Transverse colon (tissue), 4 donors: ENCODE measurements around the gene CDO1. TPM values are rescaled to one million over a fixed set of nuclear protein-coding genes. Genes with fewer than 3 reads are reported as not detected.

Source experiments
- DNase-seq: peaks from one replicate; pipeline ENCODE4 v3.0.0-alpha.2; 2019
- H3K27ac ChIP-seq, 4 donors: fragments of 200-600 bp; sonication (generic); 2 replicates each; pipeline ENCODE4 v1.5.1; 2016 to 2018; ENCODE audit warnings: inconsistent platforms in 4 of 4
- H3K27me3 ChIP-seq: fragments of 200-600 bp; sonication (generic); 2 replicates; pipeline ENCODE4 v1.5.1; 2017; ENCODE audit warnings: inconsistent platforms
- H3K36me3 ChIP-seq, 4 donors: fragments of 200-600 bp; sonication (generic); 2 replicates each; pipeline ENCODE4 v1.5.1; 2017 to 2019; ENCODE audit warnings: inconsistent platforms in 4 of 4
- H3K4me1 ChIP-seq, 4 donors: fragments of 200-600 bp; sonication (generic); 2 replicates each; pipeline ENCODE4 v1.5.1; 2017 to 2020; ENCODE audit warnings: inconsistent platforms in 4 of 4
- H3K4me3 ChIP-seq, 4 donors: fragments of 200-600 bp; sonication (generic); 1 replicate in 1 of 4; 2 replicates in 3 of 4; pipeline versions ENCODE4 v1.5.1 to v1.6.1; 2017 to 2019; ENCODE audit warnings: inconsistent platforms in 4 of 4
- H3K9me3 ChIP-seq, 2 donors: fragments of 200-600 bp; sonication (generic); 2 replicates each; pipeline ENCODE4 v1.5.1; 2017 to 2019; ENCODE audit warnings: inconsistent platforms in 2 of 2
- EP300 ChIP-seq: sonication (generic); formaldehyde crosslinking; IDR thresholded peaks from one replicate; pipeline ENCODE4 v1.6.1; 2017; ENCODE audit warnings: antibody characterized with exemption, low read depth
- POLR2A ChIP-seq: fragments of 450-650 bp; IDR thresholded peaks from one replicate; pipeline ENCODE4 v1.6.1; 2016; ENCODE audit warnings: antibody characterized with exemption, mild to moderate bottlenecking, moderate library complexity
- POLR2AphosphoS5 ChIP-seq, 3 donors: sonication (generic); formaldehyde crosslinking; IDR thresholded peaks; one replicate each; pipeline ENCODE4 v1.6.1; 2016; ENCODE audit warnings: antibody characterized with exemption in 3 of 3
- WGBS, 2 donors: methylation state at CpG; one replicate each; pipeline ENCODE4 v1.1.5; 2018; ENCODE audit warnings: low coverage in 1 of 2; 5-methylcytosine and 5-hydroxymethylcytosine counted together
- in situ Hi-C, 4 donors: fragments of 200-750 bp; cut with MboI; loops; one replicate each; pipeline versions ENCODE4 v1.15.0 to v1.15.1; 2017; ENCODE audit warnings: low sequenced_read_pairs in 3 of 4, low pct_ligation_motif_present in 1 of 4, low pct_unique_long_range_greater_than_20kb in 1 of 4
- intact Hi-C: fragments of 100-400 bp; cut with DNase I; formaldehyde crosslinking; loops from one replicate; pipeline ENCODE4 v1.15.1; 2023; ENCODE audit warnings: low total_unique reads
- total RNA-seq, 4 donors: library from RNA; depleted of rRNA; stranded (reverse); fragments of >200 nt; gene quantifications; one replicate each; pipeline ENCODE4 v1.1.0, GENCODE V29; 2016
- TF ChIP-seq, protein P1 (sequence below), 5 experiments: fragments of 200-600 bp in 3 of 5; fragments of 450-650 bp in 2 of 5; sonication (generic) in 3 of 5; IDR thresholded peaks; 1 replicate in 2 of 5; 2 replicates in 3 of 5; pipeline ENCODE4 v1.5.1; 2016 to 2017; ENCODE audit warnings: antibody characterized with exemption in 5 of 5, inconsistent platforms in 3 of 5, mild to moderate bottlenecking in 2 of 5, moderate library complexity in 1 of 5

CDO1 gene
- total RNA-seq, 4 donors from 2014 or later, result 0.40 to 10.4 (median 4.4) TPM; not detected in 1

DNA sequence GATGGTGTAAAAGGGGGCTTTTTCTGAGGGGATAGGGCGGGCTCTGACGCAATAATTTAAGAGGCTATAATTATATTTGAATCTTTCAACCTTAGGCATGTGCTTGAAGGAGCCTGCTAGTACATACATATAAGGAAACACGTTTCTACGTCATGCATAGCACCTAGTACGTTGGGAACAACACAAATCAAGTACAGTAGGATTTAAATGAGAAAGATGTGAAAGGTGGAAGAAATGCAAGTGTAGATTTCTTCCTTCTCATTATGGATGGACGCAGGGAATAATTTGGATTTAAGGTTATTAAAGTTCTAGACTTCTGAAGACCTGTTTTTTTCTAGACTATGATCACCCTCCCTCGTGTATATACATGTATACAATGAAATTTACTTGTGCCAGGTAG lies 927 bp upstream of the CDO1 start:
- H3K36me3 ChIP-seq, result no peaks in the 10 kb centered on the region
- no peak overlapping the region for H3K4me3 ChIP-seq
- no peak overlapping the region for H3K27ac ChIP-seq
- intact Hi-C loops, result no loop called here
- H3K27me3 ChIP-seq, result peaks cover 77% of the 10 kb centered on the region
- DNase-seq, result no peak
- in situ Hi-C loops, result no loop called here
- TF ChIP-seq POLR2A, result no peak
- no peak for TF ChIP-seq EP300
- no peaks in the 10 kb centered on the region for H3K9me3 ChIP-seq
- WGBS, 2 donors, result 78 to 85% methylated on average over 7 of the region's 7 CpGs
- peaks cover 0 to 16% (median 7%) of the 10 kb centered on the region in 4 donors for H3K4me1 ChIP-seq

DNA sequence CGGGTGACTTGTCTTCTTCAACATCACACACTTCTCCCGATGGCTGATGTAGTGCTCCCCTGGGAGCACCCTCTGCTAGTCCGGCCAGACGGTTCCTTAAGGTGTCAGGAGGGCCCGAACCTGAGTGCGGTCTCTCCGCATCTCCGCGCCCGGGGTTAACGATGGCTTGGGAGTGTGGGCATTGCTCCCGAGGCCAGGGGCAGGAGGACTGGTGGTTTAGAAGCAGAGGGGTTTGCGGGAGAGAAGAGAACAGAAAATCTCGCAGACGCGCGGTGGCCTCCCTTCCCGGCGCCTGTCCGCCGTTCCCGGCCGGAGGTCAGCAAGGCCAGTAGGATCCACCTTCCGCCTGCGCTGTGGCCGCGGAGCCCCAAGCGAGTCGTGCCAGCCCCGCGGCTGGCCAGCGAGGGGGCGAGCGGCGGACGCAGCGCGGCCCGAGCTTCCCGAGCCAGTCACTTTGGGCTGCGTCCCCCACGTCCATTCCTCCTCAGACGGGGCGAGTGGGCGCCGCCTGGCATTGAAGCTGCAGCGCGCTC lies 700 bp downstream of the CDO1 start:
- H3K9me3 ChIP-seq, result no peaks in the 10 kb centered on the region
- H3K4me1 ChIP-seq, result peaks cover 0 to 16% (median 7%) of the 10 kb centered on the region in 4 donors
- DNase-seq, result no peak
- no peak for TF ChIP-seq EP300
- TF ChIP-seq POLR2A, result no peak
- no peak for TF ChIP-seq POLR2AphosphoS5 (IDR thresholded peaks at IDR 0.05)
- TF ChIP-seq, protein P1, sequence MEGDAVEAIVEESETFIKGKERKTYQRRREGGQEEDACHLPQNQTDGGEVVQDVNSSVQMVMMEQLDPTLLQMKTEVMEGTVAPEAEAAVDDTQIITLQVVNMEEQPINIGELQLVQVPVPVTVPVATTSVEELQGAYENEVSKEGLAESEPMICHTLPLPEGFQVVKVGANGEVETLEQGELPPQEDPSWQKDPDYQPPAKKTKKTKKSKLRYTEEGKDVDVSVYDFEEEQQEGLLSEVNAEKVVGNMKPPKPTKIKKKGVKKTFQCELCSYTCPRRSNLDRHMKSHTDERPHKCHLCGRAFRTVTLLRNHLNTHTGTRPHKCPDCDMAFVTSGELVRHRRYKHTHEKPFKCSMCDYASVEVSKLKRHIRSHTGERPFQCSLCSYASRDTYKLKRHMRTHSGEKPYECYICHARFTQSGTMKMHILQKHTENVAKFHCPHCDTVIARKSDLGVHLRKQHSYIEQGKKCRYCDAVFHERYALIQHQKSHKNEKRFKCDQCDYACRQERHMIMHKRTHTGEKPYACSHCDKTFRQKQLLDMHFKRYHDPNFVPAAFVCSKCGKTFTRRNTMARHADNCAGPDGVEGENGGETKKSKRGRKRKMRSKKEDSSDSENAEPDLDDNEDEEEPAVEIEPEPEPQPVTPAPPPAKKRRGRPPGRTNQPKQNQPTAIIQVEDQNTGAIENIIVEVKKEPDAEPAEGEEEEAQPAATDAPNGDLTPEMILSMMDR (IDR thresholded peaks at IDR 0.05), result no peak
- H3K36me3 ChIP-seq, result no peaks in the 10 kb centered on the region
- H3K27me3 ChIP-seq, result peaks cover 84% of the 10 kb centered on the region
- peak overlapping the region; percentile 16 to 41 (median 30) for H3K4me3 ChIP-seq
- H3K27ac ChIP-seq, result peak overlapping the region in 3 of 4 donors; percentile 51 to 60 (median 54)
- WGBS, 2 donors, result 6% methylated on average over 36 of the region's 48 CpGs; no CpG with 5 or more reads in 1 of the 2 donors
- intact Hi-C loops (no loop called here), in situ Hi-C loops (no loop called here)

DNA sequence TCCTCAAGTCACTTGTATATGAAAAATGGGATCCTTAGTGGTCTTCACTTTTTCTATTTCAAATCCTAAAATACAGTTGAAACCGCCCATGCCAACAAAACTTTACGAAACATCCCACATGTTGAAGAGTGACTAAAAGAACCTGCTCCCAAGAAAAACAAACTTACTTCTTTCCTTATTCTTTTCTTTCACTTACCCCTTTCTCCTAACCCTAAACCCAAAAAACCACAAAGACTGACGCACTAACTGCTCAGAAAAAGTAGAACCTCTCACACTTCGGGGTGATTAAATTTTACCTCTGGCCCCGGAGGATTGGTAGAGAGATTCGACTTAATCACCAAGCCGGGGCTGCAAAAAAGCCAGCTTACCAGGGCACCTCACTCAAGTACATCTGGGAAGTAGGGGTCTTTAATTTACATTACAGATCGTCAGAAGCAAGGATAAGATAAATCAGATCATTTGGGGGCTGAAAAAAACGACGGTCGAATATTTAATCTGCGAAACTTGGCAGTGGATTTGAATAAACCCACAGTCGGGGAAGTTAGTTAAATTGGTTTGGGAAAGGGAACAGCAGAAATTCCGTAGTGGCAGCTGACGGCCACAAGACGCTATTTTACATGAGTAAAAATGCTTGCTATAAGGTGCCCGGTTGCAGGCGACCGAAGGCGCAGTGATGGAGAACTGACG lies 1.3 kb downstream of the CDO1 start:
- no peaks in the 10 kb centered on the region for H3K9me3 ChIP-seq
- no peaks in the 10 kb centered on the region for H3K36me3 ChIP-seq
- 47 to 49% methylated on average over 12 to 21 of the region's 21 CpGs for WGBS, 2 donors
- H3K27ac ChIP-seq, result no peak overlapping the region
- TF ChIP-seq EP300 (no peak), POLR2AphosphoS5 (IDR thresholded peaks at IDR 0.05) (no peak), POLR2A (no peak)
- TF ChIP-seq, protein P1 (IDR thresholded peaks at IDR 0.05), result no peak
- DNase-seq, result no peak
- in situ Hi-C loops (no loop called here), intact Hi-C loops (no loop called here)
- H3K27me3 ChIP-seq, result peaks cover 85% of the 10 kb centered on the region
- H3K4me3 ChIP-seq, result peak overlapping the region in 3 of 4 donors; percentile 28 to 41 (median 31)
- peaks cover 0 to 16% (median 7%) of the 10 kb centered on the region in 4 donors for H3K4me1 ChIP-seq

DNA sequence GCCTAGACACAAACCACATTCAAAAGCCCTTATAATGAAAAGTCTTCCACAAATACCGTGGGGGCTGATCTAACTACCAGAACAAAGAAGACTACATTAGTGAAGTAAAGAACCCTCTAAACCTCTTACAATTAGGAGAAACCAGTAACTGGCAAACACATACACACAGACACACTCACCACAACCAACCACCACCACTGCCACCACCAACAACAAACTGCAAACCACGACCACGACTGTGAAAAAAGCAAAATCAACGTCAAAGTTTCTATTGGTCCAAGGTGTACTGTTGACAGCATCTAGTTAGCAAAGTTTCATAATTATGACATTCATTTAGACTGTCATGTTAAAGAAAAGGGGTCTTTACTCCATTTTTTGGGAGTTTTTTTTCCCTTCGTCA lies 2.7 kb downstream of the CDO1 start:
- H3K4me3 ChIP-seq, result no peak overlapping the region
- DNase-seq, result no peak
- peaks cover 0 to 16% (median 7%) of the 10 kb centered on the region in 4 donors for H3K4me1 ChIP-seq
- H3K27ac ChIP-seq, result no peak overlapping the region
- TF ChIP-seq, protein P1 (IDR thresholded peaks at IDR 0.05), result no peak
- TF ChIP-seq POLR2AphosphoS5 (IDR thresholded peaks at IDR 0.05), result no peak
- no peak for TF ChIP-seq POLR2A
- TF ChIP-seq EP300, result no peak
- H3K27me3 ChIP-seq, result peaks cover 73% of the 10 kb centered on the region
- no peaks in the 10 kb centered on the region for H3K9me3 ChIP-seq
- intact Hi-C loops, result no loop called here
- 78 to 81% methylated on average over 5 of the region's 5 CpGs for WGBS, 2 donors
- in situ Hi-C loops, result no loop called here
- no peaks in the 10 kb centered on the region for H3K36me3 ChIP-seq
